ENCODE measurements around the gene CAB39.

Gene CAB39

DNA sequence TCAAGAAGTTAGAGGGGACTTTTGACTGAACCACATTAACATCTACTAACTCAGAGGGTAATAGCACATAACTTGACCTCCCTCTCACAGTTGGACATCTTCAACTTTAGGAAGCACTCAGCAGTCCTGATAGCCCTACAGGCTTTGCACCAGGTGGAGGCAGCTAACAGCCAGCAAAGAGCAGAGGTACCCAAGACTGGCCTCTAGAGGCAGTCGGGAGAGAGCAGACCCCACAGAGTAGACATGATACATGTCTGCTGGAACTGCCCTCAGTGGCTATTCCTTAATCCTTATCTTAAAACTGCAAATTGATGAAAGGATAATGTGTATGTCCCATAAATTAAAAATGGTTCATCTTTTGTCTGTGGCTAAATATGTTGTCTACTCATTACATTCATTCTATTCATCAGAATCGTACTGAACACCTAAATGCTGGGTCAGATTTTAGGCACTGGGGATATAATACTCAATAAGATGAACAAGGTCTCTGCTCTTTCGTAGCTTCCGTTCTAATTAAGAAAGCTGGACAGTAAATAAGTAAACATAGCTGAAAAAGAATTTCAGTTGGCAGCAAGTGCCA, 49.8 kb downstream of the CAB39 start:
- DNase-seq (peak; percentile 28), ATAC-seq (ENCODE audit: insufficient read depth, low read depth) (peak; percentile 89)
- H3K9me3 ChIP-seq (ENCODE audit: insufficient read depth, low read length, severe bottlenecking): no peaks in the 10 kb centered on the region
- H2AFZ ChIP-seq (ENCODE audit: low read depth, low read length): no peak overlapping the region
- peaks cover 19% of the 10 kb centered on the region; the same call in 1 of the 2 replicates for H4K20me1 ChIP-seq (ENCODE audit: insufficient read depth, low read length)
- H3K36me3 ChIP-seq (ENCODE audit: insufficient read depth, low read length): peaks cover 51% of the 10 kb centered on the region
- no peak overlapping the region for H3K27ac ChIP-seq (ENCODE audit: low read length)
- peaks cover 30% of the 10 kb centered on the region for H3K79me2 ChIP-seq (ENCODE audit: insufficient read depth, low read length)
- H3K4me1 ChIP-seq (ENCODE audit: insufficient read depth, low read length): peaks cover 15% of the 10 kb centered on the region
- H3K4me3 ChIP-seq (ENCODE audit: low read depth in 1 of 2, low read length in 2 of 2): no peak overlapping the region
- TF ChIP-seq CTCF (IDR thresholded peaks at IDR 0.05; ENCODE audit: borderline replicate concordance, extremely low read depth, low read length, poor library complexity, severe bottlenecking): peak; percentile 52
- TF ChIP-seq EZH2 (IDR thresholded peaks at IDR 0.05; ENCODE audit: borderline replicate concordance, low read depth, low read length, severe bottlenecking): no peak
- no peak overlapping the region for H3K9ac ChIP-seq (ENCODE audit: low read depth, low read length)
- no peaks in the 10 kb centered on the region for H3K27me3 ChIP-seq (ENCODE audit: insufficient read depth, low read length, poor library complexity)
- no peak overlapping the region for H3K4me2 ChIP-seq (ENCODE audit: insufficient read depth, low read length)

- ATAC-seq (ENCODE audit: insufficient read depth, low read depth): no peak
- no peaks in the 10 kb centered on the region for H3K4me1 ChIP-seq (ENCODE audit: insufficient read depth, low read length)
- no peak overlapping the region for H3K4me3 ChIP-seq (ENCODE audit: low read depth in 1 of 2, low read length in 2 of 2)
- no peak overlapping the region for H2AFZ ChIP-seq (ENCODE audit: low read depth, low read length)
- TF ChIP-seq CTCF (IDR thresholded peaks at IDR 0.05; ENCODE audit: borderline replicate concordance, extremely low read depth, low read length, poor library complexity, severe bottlenecking) (no peak), EZH2 (IDR thresholded peaks at IDR 0.05; ENCODE audit: borderline replicate concordance, low read depth, low read length, severe bottlenecking) (no peak)
- no peak overlapping the region for H3K9ac ChIP-seq (ENCODE audit: low read depth, low read length)
- no peak overlapping the region for H3K27ac ChIP-seq (ENCODE audit: low read length)
- no peak for DNase-seq
- H3K27me3 ChIP-seq (ENCODE audit: insufficient read depth, low read length, poor library complexity): no peaks in the 10 kb centered on the region
- no peaks in the 10 kb centered on the region for H3K9me3 ChIP-seq (ENCODE audit: insufficient read depth, low read length, severe bottlenecking)
- H3K79me2 ChIP-seq (ENCODE audit: insufficient read depth, low read length): peaks cover 10% of the 10 kb centered on the region
- H4K20me1 ChIP-seq (ENCODE audit: insufficient read depth, low read length): peaks cover 4% of the 10 kb centered on the region; the same call in 1 of the 2 replicates
- H3K36me3 ChIP-seq (ENCODE audit: insufficient read depth, low read length): peaks cover 52% of the 10 kb centered on the region
- H3K4me2 ChIP-seq (ENCODE audit: insufficient read depth, low read length): no peak overlapping the region
These were observed 51.7 kb downstream of the CAB39 start for GRCh38 chr2:230764346-230764745.

DNA sequence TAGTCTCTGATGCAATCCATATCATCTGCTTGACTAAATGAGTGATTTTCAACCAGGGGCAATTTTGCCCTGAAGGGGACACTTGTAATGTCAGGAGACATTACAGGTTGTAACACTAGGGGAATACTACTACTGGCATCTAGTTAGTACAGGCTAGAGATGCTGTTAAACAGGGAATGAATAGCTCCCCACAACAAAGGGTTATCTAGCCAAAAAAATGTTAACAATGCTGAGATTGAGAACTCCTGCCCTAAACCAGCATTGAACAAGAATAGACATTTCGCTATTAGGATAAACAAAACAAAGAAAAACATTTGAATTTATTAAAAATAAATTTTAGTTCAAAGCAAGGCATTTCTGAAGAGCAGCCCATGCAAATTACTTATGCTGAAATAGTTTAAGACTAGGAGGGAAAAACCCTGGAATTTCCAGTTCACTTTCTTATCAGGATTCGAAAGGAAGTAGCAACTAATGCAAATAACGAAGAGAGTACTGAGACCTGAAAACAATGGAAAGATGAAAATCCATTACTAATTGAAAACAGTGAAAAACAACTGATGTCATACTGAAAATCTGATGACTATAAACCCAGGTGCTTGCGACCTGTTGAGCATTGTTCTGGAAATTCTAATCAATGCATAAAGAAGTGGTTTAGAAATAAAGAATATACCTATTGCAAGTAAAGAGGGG, 53.1 kb downstream of the CAB39 start:
- Histone ChIP-seq H4K20me1 (ENCODE audit: insufficient read depth, low read length) (no peaks in the 10 kb centered on the region), H2AFZ (ENCODE audit: low read depth, low read length) (no peak overlapping the region), H3K9ac (ENCODE audit: low read depth, low read length) (no peak overlapping the region), H3K27me3 (ENCODE audit: insufficient read depth, low read length, poor library complexity) (no peaks in the 10 kb centered on the region), H3K79me2 (ENCODE audit: insufficient read depth, low read length) (peaks cover 5% of the 10 kb centered on the region), H3K4me3 (ENCODE audit: low read depth in 1 of 2, low read length in 2 of 2) (no peak overlapping the region), H3K36me3 (ENCODE audit: insufficient read depth, low read length) (peaks cover 43% of the 10 kb centered on the region), H3K4me1 (ENCODE audit: insufficient read depth, low read length) (no peaks in the 10 kb centered on the region), H3K27ac (ENCODE audit: low read length) (no peak overlapping the region), H3K4me2 (ENCODE audit: insufficient read depth, low read length) (no peak overlapping the region), H3K9me3 (ENCODE audit: insufficient read depth, low read length, severe bottlenecking) (no peaks in the 10 kb centered on the region)
- DNase-seq (no peak), ATAC-seq (ENCODE audit: insufficient read depth, low read depth) (no peak)
- TF ChIP-seq CTCF (IDR thresholded peaks at IDR 0.05; ENCODE audit: borderline replicate concordance, extremely low read depth, low read length, poor library complexity, severe bottlenecking): no peak
- TF ChIP-seq EZH2 (IDR thresholded peaks at IDR 0.05; ENCODE audit: borderline replicate concordance, low read depth, low read length, severe bottlenecking): no peak
